Uterus (tissue), 4 donors: ENCODE data around the gene ATP6V1E1. TPM values are rescaled to one million over a fixed set of nuclear protein-coding genes. Genes with fewer than 3 reads are reported as not detected.

Source experiments
- DNase-seq, 2 donors: peaks; one replicate each; pipeline ENCODE4 v3.0.0-alpha.2; 2019 to 2020
- H3K27ac ChIP-seq, 2 donors: fragments of 200-600 bp; sonication (generic); 1 replicate in 1 of 2; 2 replicates in 1 of 2; pipeline ENCODE4 v1.5.1; 2016 to 2018
- H3K27me3 ChIP-seq, 2 donors: fragments of 200-600 bp; sonication (generic); one replicate each; pipeline ENCODE4 v1.5.1; 2018 to 2019; ENCODE audit warnings: control low read depth in 1 of 2
- H3K36me3 ChIP-seq, 2 donors: fragments of 200-600 bp; sonication (generic); one replicate each; pipeline ENCODE4 v1.5.1; 2019; ENCODE audit warnings: control low read depth in 1 of 2
- H3K4me1 ChIP-seq, 2 donors: fragments of 200-600 bp; sonication (generic); one replicate each; pipeline ENCODE4 v1.5.1; 2018 to 2019; ENCODE audit warnings: control low read depth in 1 of 2
- H3K4me3 ChIP-seq, 2 donors: fragments of 200-600 bp; sonication (generic); 1 replicate in 1 of 2; 2 replicates in 1 of 2; pipeline ENCODE4 v1.5.1; 2018 to 2019; ENCODE audit warnings: mild to moderate bottlenecking in 1 of 2
- H3K9me3 ChIP-seq, 2 donors: fragments of 200-600 bp; sonication (generic); one replicate each; pipeline ENCODE4 v1.5.1; 2019; ENCODE audit warnings: control low read depth in 1 of 2
- CTCF ChIP-seq, 4 experiments: fragments of 200-600 bp in 2 of 4; fragments of 450-650 bp in 2 of 4; sonication (generic) in 2 of 4; IDR thresholded peaks; one replicate each; pipeline ENCODE4 v1.5.1; 2016 to 2019; ENCODE audit warnings: antibody characterized with exemption in 4 of 4, mild to moderate bottlenecking in 2 of 4, moderate library complexity in 1 of 4
- POLR2A ChIP-seq, 2 donors: fragments of 450-650 bp; IDR thresholded peaks; one replicate each; pipeline ENCODE4 v1.6.1; 2016; ENCODE audit warnings: antibody characterized with exemption in 2 of 2, mild to moderate bottlenecking in 1 of 2, moderate library complexity in 1 of 2
- intact Hi-C: fragments of 100-400 bp; cut with DNase I; formaldehyde crosslinking; loops from one replicate; pipeline ENCODE4 v1.15.1; 2023; ENCODE audit warnings: low total_unique reads
- total RNA-seq, 4 donors: library from RNA; depleted of rRNA in 3 of 4; stranded (reverse); fragments of >200 nt in 3 of 4; gene quantifications; one replicate each; pipeline versions ENCODE4 v1.1.0 to v1.2.4, GENCODE V29; 2014 to 2023
- donor health status: DM: yes; HTN: yes; CAD: no.

ATP6V1E1 gene
- total RNA-seq, 4 donors from 2014 or later = 88.7 to 147 (median 121) TPM

- Histone ChIP-seq H3K27ac (no peak overlapping the region), H3K4me1 (no peaks in the 10 kb centered on the region), H3K4me3 (no peak overlapping the region), H3K27me3 (no peaks in the 10 kb centered on the region), H3K36me3 (no peaks in the 10 kb centered on the region), H3K9me3 (no peaks in the 10 kb centered on the region)
- DNase-seq = no peak
- intact Hi-C loops = no loop called here
- TF ChIP-seq POLR2A (IDR thresholded peaks at IDR 0.05) = no peak
- TF ChIP-seq CTCF (IDR thresholded peaks at IDR 0.05) = no peak
Observed at GRCh38 chr22:17665854-17666253, 37.3 kb upstream of the ATP6V1E1 start.

- TF ChIP-seq CTCF (IDR thresholded peaks at IDR 0.05) (no peak), POLR2A (IDR thresholded peaks at IDR 0.05) (no peak)
- no peak for DNase-seq
- no peaks in the 10 kb centered on the region for H3K9me3 ChIP-seq
- intact Hi-C loops = no loop called here
- H3K4me3 ChIP-seq = no peak overlapping the region
- no peak overlapping the region for H3K27ac ChIP-seq
- no peaks in the 10 kb centered on the region for H3K4me1 ChIP-seq
- H3K36me3 ChIP-seq = no peaks in the 10 kb centered on the region
- H3K27me3 ChIP-seq = no peaks in the 10 kb centered on the region
Observed at GRCh38 chr22:17665248-17665647, 36.7 kb upstream of the ATP6V1E1 start.

GRCh38 chr22:17664414-17665055 is 36.0 kb upstream of the ATP6V1E1 start:
- intact Hi-C loops = no loop called here
- DNase-seq = no peak
- no peaks in the 10 kb centered on the region for H3K4me1 ChIP-seq
- H3K27ac ChIP-seq = no peak overlapping the region
- TF ChIP-seq POLR2A (IDR thresholded peaks at IDR 0.05) (no peak), CTCF (IDR thresholded peaks at IDR 0.05) (no peak)
- no peaks in the 10 kb centered on the region for H3K27me3 ChIP-seq
- no peaks in the 10 kb centered on the region for H3K9me3 ChIP-seq
- no peaks in the 10 kb centered on the region for H3K36me3 ChIP-seq
- H3K4me3 ChIP-seq = no peak overlapping the region

GRCh38 chr22:17656870-17657395 is 28.4 kb upstream of the ATP6V1E1 start:
- H3K36me3 ChIP-seq = no peaks in the 10 kb centered on the region
- TF ChIP-seq POLR2A (IDR thresholded peaks at IDR 0.05) (no peak), CTCF (IDR thresholded peaks at IDR 0.05) (no peak)
- no peaks in the 10 kb centered on the region for H3K9me3 ChIP-seq
- H3K4me3 ChIP-seq = no peak overlapping the region
- no peak overlapping the region for H3K27ac ChIP-seq
- intact Hi-C loops = no loop called here
- no peaks in the 10 kb centered on the region for H3K27me3 ChIP-seq
- no peaks in the 10 kb centered on the region for H3K4me1 ChIP-seq
- no peak for DNase-seq

GRCh38 chr22:17655289-17655688 is 26.7 kb upstream of the ATP6V1E1 start:
- DNase-seq = no peak
- no peak overlapping the region for H3K27ac ChIP-seq
- no peaks in the 10 kb centered on the region for H3K9me3 ChIP-seq
- H3K27me3 ChIP-seq = no peaks in the 10 kb centered on the region
- H3K4me3 ChIP-seq = no peak overlapping the region
- no peaks in the 10 kb centered on the region for H3K36me3 ChIP-seq
- TF ChIP-seq POLR2A (IDR thresholded peaks at IDR 0.05) (no peak), CTCF (IDR thresholded peaks at IDR 0.05) (no peak)
- H3K4me1 ChIP-seq = no peaks in the 10 kb centered on the region
- intact Hi-C loops = no loop called here
